NCI-H526 (cell line): ENCODE results near the gene MCTP1.

Source experiments
- DNase-seq, 2 experiments: peaks; one replicate each; lab custom pipeline; 2025; lab: John Stamatoyannopoulos, UW

The MCTP1 gene

GRCh38 chr5:94810877-94811276, 474.0 kb downstream of the MCTP1 start:
- DNase-seq = no peak

GRCh38 chr5:94810281-94810680, 474.6 kb downstream of the MCTP1 start:
- no peak for DNase-seq

- DNase-seq = no peak
Measured at GRCh38 chr5:94808497-94808896, 476.4 kb downstream of the MCTP1 start.

- DNase-seq = no peak
Measured at GRCh38 chr5:94807985-94808384, 476.9 kb downstream of the MCTP1 start.

- DNase-seq = no peak
Measured at GRCh38 chr5:94802450-94802849, 482.4 kb downstream of the MCTP1 start.

GRCh38 chr5:94796586-94796985, 488.3 kb downstream of the MCTP1 start:
- DNase-seq = no peak

- DNase-seq = no peak
Measured at GRCh38 chr5:94793816-94794198, 491.1 kb downstream of the MCTP1 start.

- no peak for DNase-seq
Measured at GRCh38 chr5:94793113-94793815, 491.6 kb downstream of the MCTP1 start.

- no peak for DNase-seq
Measured at GRCh38 chr5:94791829-94792228, 493.1 kb downstream of the MCTP1 start.

GRCh38 chr5:94788527-94788926, 496.4 kb downstream of the MCTP1 start:
- DNase-seq = no peak

GRCh38 chr5:94784536-94785505, 500.1 kb downstream of the MCTP1 start:
- no peak for DNase-seq

- no peak for DNase-seq
Measured at GRCh38 chr5:94782383-94782782, 502.5 kb downstream of the MCTP1 start.

- DNase-seq = no peak
Measured at GRCh38 chr5:94779684-94780083, 505.2 kb downstream of the MCTP1 start.

GRCh38 chr5:94778732-94779131, 506.2 kb downstream of the MCTP1 start:
- no peak for DNase-seq

- no peak for DNase-seq
Measured at GRCh38 chr5:94778299-94778698, 506.6 kb downstream of the MCTP1 start.

- DNase-seq = no peak
Measured at GRCh38 chr5:94777056-94777880, 507.6 kb downstream of the MCTP1 start.

GRCh38 chr5:94776167-94776566, 508.7 kb downstream of the MCTP1 start:
- DNase-seq = no peak

GRCh38 chr5:94775088-94775487, 509.8 kb downstream of the MCTP1 start:
- no peak for DNase-seq

GRCh38 chr5:94771742-94772141, 513.2 kb downstream of the MCTP1 start:
- DNase-seq = no peak

GRCh38 chr5:94769996-94770395, 514.9 kb downstream of the MCTP1 start:
- no peak for DNase-seq

GRCh38 chr5:94761786-94762185, 523.1 kb downstream of the MCTP1 start:
- no peak for DNase-seq

GRCh38 chr5:94761055-94761454, 523.8 kb downstream of the MCTP1 start:
- no peak for DNase-seq
